Esophagus muscularis mucosa (tissue), 4 donors: ENCODE data around the gene AGPAT4.

Experiments used
- EP300 ChIP-seq: sonication (generic); formaldehyde crosslinking; IDR thresholded peaks from one replicate; pipeline ENCODE4 v1.6.1; 2017; ENCODE audit warnings: antibody characterized with exemption
- POLR2A ChIP-seq: fragments of 450-650 bp; IDR thresholded peaks from one replicate; pipeline ENCODE4 v1.6.1; 2017; ENCODE audit warnings: antibody characterized with exemption, moderate library complexity, mild to moderate bottlenecking, low read depth
- TF ChIP-seq, protein P1 (sequence below), 3 experiments: fragments of 200-600 bp in 2 of 3; fragments of 450-650 bp in 1 of 3; sonication (generic) in 2 of 3; IDR thresholded peaks; one replicate each; pipeline ENCODE4 v1.5.1; 2017 to 2019; ENCODE audit warnings: antibody characterized with exemption in 3 of 3, mild to moderate bottlenecking in 2 of 3, moderate library complexity in 1 of 3

DNA sequence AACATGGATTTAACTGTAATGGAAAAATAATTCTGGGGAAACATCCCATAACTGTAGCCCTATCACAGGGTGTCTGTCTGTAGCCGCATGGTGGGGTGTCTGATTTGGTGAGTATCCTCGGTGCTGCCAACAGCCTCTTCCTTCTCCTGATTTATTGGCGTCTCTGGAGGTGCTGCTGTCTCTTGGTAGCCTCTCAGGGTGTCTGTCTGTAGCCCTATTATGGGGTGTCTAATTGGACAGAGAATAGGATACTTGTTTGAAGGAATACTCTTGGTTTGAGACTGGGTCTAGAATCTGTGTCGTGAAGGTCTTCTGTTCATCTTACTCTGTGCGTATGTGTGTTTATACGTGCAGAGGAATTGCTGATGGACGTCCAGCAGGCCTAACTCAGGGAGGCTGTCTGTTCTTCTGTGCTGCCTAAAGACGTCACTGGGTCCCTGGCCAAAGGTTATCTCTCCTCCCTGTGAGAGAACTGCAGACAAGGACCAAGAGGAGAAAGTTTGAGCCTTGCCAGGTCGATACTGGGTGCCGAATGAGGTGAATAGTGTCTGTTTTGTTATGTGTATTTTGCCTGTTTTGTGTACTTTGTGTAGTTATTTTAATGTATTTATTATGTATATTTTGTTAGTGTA is 18.9 kb upstream of the AGPAT4 start:
- TF ChIP-seq, protein P1, sequence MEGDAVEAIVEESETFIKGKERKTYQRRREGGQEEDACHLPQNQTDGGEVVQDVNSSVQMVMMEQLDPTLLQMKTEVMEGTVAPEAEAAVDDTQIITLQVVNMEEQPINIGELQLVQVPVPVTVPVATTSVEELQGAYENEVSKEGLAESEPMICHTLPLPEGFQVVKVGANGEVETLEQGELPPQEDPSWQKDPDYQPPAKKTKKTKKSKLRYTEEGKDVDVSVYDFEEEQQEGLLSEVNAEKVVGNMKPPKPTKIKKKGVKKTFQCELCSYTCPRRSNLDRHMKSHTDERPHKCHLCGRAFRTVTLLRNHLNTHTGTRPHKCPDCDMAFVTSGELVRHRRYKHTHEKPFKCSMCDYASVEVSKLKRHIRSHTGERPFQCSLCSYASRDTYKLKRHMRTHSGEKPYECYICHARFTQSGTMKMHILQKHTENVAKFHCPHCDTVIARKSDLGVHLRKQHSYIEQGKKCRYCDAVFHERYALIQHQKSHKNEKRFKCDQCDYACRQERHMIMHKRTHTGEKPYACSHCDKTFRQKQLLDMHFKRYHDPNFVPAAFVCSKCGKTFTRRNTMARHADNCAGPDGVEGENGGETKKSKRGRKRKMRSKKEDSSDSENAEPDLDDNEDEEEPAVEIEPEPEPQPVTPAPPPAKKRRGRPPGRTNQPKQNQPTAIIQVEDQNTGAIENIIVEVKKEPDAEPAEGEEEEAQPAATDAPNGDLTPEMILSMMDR (IDR thresholded peaks at IDR 0.05): no peak
- TF ChIP-seq POLR2A (no peak), EP300 (no peak)
